ENCODE data around the gene IGFL3. TPM values are rescaled to one million over a fixed set of nuclear protein-coding genes. Genes with fewer than 3 reads are reported as not detected.

IGFL3 gene
- total and polyA plus RNA-seq, 12 donors: not detected

DNA sequence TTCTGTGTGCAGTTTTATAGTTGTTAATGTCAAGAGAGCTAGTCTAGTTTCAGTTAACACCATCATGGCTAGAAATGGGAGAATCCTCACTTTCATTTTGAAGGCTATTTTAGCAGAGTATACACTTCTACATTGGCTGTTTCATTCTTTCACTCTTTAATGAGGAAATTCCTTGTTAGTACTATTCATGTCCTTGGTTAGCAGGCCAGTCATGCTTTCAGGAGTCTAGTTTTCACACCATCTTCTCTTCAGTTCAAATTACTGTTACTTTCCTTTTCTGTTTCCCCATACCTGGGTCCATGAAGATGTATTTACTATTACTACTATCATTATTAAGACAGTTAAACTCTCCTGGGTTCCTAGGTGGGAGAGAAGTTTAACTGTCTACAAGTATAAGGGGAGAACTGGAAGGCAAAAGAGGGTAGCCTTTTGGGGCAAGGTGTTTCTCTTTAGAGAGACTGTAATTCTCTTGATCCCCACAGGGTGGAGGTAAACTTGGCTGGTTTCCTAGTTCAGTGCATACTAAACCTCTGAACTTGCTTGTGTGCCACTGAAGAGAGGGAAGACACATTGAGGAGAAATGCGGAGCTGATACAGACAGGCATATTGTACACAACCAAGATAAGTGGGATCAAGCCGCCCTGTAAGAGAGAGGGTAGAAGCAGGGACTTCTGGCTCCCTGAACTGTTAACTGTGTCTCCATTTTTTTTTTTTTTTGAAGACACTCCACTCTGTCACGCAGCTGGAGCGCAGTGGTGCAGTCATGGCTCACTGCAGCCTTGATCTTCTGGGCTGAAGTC lies 42.4 kb downstream of the IGFL3 start:
- intact Hi-C loops (cut with DNase I): loop anchor here (1.0 to 5.0 kb wide), 8 partner anchors 105 to 185 kb away; no protein-coding TSS in a partner anchor
- H3K27ac ChIP-seq: no peak overlapping the region
- H3K9me3 ChIP-seq: peaks cover 0 to 39% (median 28%) of the 10 kb centered on the region in 11 donors
- no peak overlapping the region for H3K4me3 ChIP-seq
- H3K27me3 ChIP-seq: peaks cover 5 to 58% (median 50%) of the 10 kb centered on the region in 7 donors
- H3K4me1 ChIP-seq: peaks cover 0 to 4% (median 3%) of the 10 kb centered on the region in 9 donors
- DNase-seq (no peak), ATAC-seq (peak in 2 of 8 donors; percentile 41 to 61)
- H3K36me3 ChIP-seq: no peaks in the 10 kb centered on the region
- 45 to 49% methylated on average over 4 of the region's 4 CpGs for WGBS, 2 donors
- TF ChIP-seq, protein P1, sequence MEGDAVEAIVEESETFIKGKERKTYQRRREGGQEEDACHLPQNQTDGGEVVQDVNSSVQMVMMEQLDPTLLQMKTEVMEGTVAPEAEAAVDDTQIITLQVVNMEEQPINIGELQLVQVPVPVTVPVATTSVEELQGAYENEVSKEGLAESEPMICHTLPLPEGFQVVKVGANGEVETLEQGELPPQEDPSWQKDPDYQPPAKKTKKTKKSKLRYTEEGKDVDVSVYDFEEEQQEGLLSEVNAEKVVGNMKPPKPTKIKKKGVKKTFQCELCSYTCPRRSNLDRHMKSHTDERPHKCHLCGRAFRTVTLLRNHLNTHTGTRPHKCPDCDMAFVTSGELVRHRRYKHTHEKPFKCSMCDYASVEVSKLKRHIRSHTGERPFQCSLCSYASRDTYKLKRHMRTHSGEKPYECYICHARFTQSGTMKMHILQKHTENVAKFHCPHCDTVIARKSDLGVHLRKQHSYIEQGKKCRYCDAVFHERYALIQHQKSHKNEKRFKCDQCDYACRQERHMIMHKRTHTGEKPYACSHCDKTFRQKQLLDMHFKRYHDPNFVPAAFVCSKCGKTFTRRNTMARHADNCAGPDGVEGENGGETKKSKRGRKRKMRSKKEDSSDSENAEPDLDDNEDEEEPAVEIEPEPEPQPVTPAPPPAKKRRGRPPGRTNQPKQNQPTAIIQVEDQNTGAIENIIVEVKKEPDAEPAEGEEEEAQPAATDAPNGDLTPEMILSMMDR (IDR thresholded peaks at IDR 0.05): peak in 8 of 9 donors; percentile 28 to 70 (median 62)

DNA sequence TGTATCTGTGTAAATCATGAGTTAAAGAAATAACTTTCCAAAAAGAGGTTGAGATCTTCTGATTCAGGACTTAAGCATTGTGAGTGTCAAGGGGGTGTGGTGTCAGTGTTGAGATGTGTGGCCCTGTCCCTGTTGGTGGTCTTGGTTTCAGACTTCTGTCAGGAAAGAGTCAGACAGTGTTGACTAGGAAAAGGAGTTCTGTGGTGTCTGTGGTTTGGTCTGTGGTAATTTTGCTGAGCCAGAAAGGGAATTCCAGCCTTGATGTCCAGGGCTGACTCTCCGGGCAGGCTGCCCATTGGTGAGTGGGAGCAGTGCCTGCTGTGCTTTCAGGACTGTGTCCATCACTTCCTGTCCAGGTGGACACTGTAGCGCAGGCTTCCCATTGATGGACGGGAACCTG lies 43.9 kb downstream of the IGFL3 start:
- H3K36me3 ChIP-seq: no peaks in the 10 kb centered on the region
- ATAC-seq (no peak), DNase-seq (no peak)
- H3K27ac ChIP-seq: no peak overlapping the region
- TF ChIP-seq, protein P1 (IDR thresholded peaks at IDR 0.05): no peak
- 59 to 69% methylated on average over 3 of the region's 3 CpGs for WGBS, 2 donors
- H3K9me3 ChIP-seq: peaks cover 0 to 23% (median 13%) of the 10 kb centered on the region in 11 donors
- peaks cover 11 to 73% (median 66%) of the 10 kb centered on the region in 7 donors for H3K27me3 ChIP-seq
- intact Hi-C loops (cut with DNase I): loop anchor here in 6 of 10 donors (5.0 kb wide), 3 partner anchors 107 to 187 kb away; no protein-coding TSS in a partner anchor
- no peak overlapping the region for H3K4me3 ChIP-seq
- H3K4me1 ChIP-seq: peaks cover 0 to 8% (median 4%) of the 10 kb centered on the region in 9 donors

DNA sequence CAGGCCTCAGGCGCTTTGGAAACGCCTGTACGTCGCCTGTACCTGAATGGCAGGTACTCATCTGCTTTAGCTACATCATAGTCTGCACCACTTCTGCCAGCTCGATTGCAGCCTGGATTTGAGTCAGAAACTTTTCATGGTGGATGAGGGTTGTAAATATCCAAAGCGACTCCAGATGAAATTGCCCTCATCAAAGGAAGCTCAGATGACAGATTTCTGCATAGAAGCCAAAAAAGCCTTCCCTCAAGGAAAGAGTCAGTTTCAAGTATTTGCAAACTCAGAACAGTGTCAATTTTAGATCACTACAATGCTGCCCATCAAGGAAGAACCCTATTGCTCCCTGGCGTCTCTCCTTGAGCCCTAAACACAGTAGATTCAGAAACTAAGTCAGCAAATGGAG lies 44.9 kb downstream of the IGFL3 start:
- intact Hi-C loops (cut with DNase I): loop anchor here in 5 of 10 donors (2.0 to 10.0 kb wide), 5 partner anchors 52 to 185 kb away; no protein-coding TSS in a partner anchor

More for the DNA sequence above, 44.9 kb downstream of the IGFL3 start:
- no peak overlapping the region for H3K4me3 ChIP-seq
- TF ChIP-seq, protein P1 (IDR thresholded peaks at IDR 0.05): no peak
- DNase-seq: no peak
- peaks cover 0 to 8% (median 4%) of the 10 kb centered on the region in 9 donors for H3K4me1 ChIP-seq
- no peak overlapping the region for H3K27ac ChIP-seq
- H3K9me3 ChIP-seq: peaks cover 0 to 14% (median 3%) of the 10 kb centered on the region in 11 donors
- 85 to 87% methylated on average over 7 of the region's 7 CpGs for WGBS, 2 donors
- peaks cover 18 to 82% (median 73%) of the 10 kb centered on the region in 7 donors for H3K27me3 ChIP-seq
- ATAC-seq: no peak
- no peaks in the 10 kb centered on the region for H3K36me3 ChIP-seq
